HepG2 (cell line): Measurements from ENCODE around the gene CAST. TPM values are rescaled to one million over a fixed set of nuclear protein-coding genes. Genes with fewer than 3 reads are reported as not detected.

ENCODE experiments used
- BATF2 ChIP-seq: sonication (generic); formaldehyde crosslinking; IDR thresholded peaks from 2 replicates; pipeline ENCODE4 v1.8.0; 2022; ENCODE audit warnings: mild to moderate bottlenecking, missing genetic modification reagents, moderate library complexity
- ETV6 ChIP-seq: sonication (generic); formaldehyde crosslinking; conservative IDR thresholded peaks from 2 replicates; pipeline ENCODE4 v1.4.0; 2020; ENCODE audit warnings: missing genetic modification reagents
- HMGXB4 ChIP-seq, 2 experiments: sonication (generic) in 1 of 2; formaldehyde crosslinking in 1 of 2; IDR thresholded peaks; 2 replicates each; pipeline versions ENCODE4 v1.4.0 to v1.6.1; 2018 to 2020; ENCODE audit warnings: missing genetic modification reagents in 2 of 2, borderline replicate concordance in 1 of 2, low read depth in 1 of 2, mild to moderate bottlenecking in 1 of 2, missing biosample characterization in 1 of 2
- ISL2 ChIP-seq: sonication (generic); formaldehyde crosslinking; IDR thresholded peaks from 2 replicates; pipeline ENCODE4 v1.5.0; 2020; ENCODE audit warnings: missing genetic modification reagents
- NFE2 ChIP-seq: sonication (generic); formaldehyde crosslinking; IDR thresholded peaks from 2 replicates; pipeline ENCODE4 v1.4.0; 2020; ENCODE audit warnings: missing genetic modification reagents
- POGZ ChIP-seq: sonication (generic); formaldehyde crosslinking; IDR thresholded peaks from 2 replicates; pipeline ENCODE4 v1.4.0; 2020; ENCODE audit warnings: mild to moderate bottlenecking, missing genetic modification reagents
- RFXANK ChIP-seq: IDR thresholded peaks from 2 replicates; pipeline ENCODE4 v1.6.1; 2016
- SOX6 ChIP-seq, 2 experiments: fragments of 450-650 bp in 1 of 2; sonication (generic) in 1 of 2; formaldehyde crosslinking in 1 of 2; IDR thresholded peaks; 2 replicates each; pipeline versions ENCODE4 v1.4.0 to v1.6.1; 2017 to 2020; ENCODE audit warnings: antibody characterized with exemption in 1 of 2, mild to moderate bottlenecking in 1 of 2, missing genetic modification reagents in 1 of 2
- TEAD3 ChIP-seq: optimal IDR thresholded peaks from 2 replicates; pipeline ENCODE3; 2016; ENCODE audit warnings: borderline replicate concordance
- USF2 ChIP-seq, 2 experiments: sonication (generic) in 1 of 2; formaldehyde crosslinking in 1 of 2; IDR thresholded peaks; 2 replicates each; pipeline versions ENCODE4 v1.5.1 to v1.6.1; 2011 to 2020; ENCODE audit warnings: borderline replicate concordance in 1 of 2, low read depth in 1 of 2, low read length in 1 of 2, mild to moderate bottlenecking in 1 of 2, missing genetic modification reagents in 1 of 2, moderate library complexity in 1 of 2
- ZMYM3 ChIP-seq: sonication (generic); formaldehyde crosslinking; IDR thresholded peaks from 2 replicates; pipeline ENCODE4 v1.5.1; 2020; ENCODE audit warnings: mild to moderate bottlenecking, missing genetic modification reagents
- ZNF143 ChIP-seq: sonication (generic); formaldehyde crosslinking; IDR thresholded peaks from 2 replicates; pipeline ENCODE4 v1.4.0; 2020; ENCODE audit warnings: missing genetic modification reagents
- ZNF232 ChIP-seq: sonication (generic); formaldehyde crosslinking; IDR thresholded peaks from 2 replicates; pipeline ENCODE4 v1.4.0; 2020; ENCODE audit warnings: missing genetic modification reagents, borderline replicate concordance
- ZNF501 ChIP-seq: sonication (generic); formaldehyde crosslinking; IDR thresholded peaks from 2 replicates; pipeline ENCODE4 v1.5.1; 2020; ENCODE audit warnings: mild to moderate bottlenecking, moderate library complexity, missing genetic modification reagents
- polyA plus RNA-seq, 8 experiments: library from polyadenylated mRNA; depleted of rRNA in 3 of 8; stranded (reverse) in 7 of 8; unstranded in 1 of 8; fragments of >200 nt; fragmentation: Illumina TruSeq in 4 of 8; extraction: Trizol in 4 of 8; gene quantifications; 2 replicates each; pipeline versions ENCODE4 v1.2.1 to v1.2.3, GENCODE V29; 2011 to 2016; ENCODE audit warnings: low read depth in 4 of 8, missing spikeins in 1 of 8, mixed read lengths in 1 of 8; ENCODE audit not compliant: insufficient read depth in 1 of 8
- total RNA-seq, 5 experiments: library from RNA; depleted of rRNA; stranded (reverse); fragments of >200 nt; fragmentation: Illumina TruSeq; extraction: Trizol; gene quantifications; 2 replicates each; pipeline ENCODE4 v1.2.3, GENCODE V29; 2016; ENCODE audit warnings: low read depth in 1 of 5
- TF ChIP-seq, protein P1 (sequence below): IDR thresholded peaks from 2 replicates; pipeline ENCODE4 v1.6.1; 2016; ENCODE audit warnings: missing biosample characterization, missing genetic modification reagents, low read depth
- TF ChIP-seq, protein P2 (sequence below): IDR thresholded peaks from 2 replicates; pipeline ENCODE4 v1.4.0; 2020; ENCODE audit warnings: mild to moderate bottlenecking, missing genetic modification reagents

The CAST gene
- total and polyA plus RNA-seq, 2 of the 13 experiments (the other 11 are each of a cell fraction or from before 2014, with no cell fraction given) = 42.1 to 67.6 TPM

- TF ChIP-seq, protein P1, sequence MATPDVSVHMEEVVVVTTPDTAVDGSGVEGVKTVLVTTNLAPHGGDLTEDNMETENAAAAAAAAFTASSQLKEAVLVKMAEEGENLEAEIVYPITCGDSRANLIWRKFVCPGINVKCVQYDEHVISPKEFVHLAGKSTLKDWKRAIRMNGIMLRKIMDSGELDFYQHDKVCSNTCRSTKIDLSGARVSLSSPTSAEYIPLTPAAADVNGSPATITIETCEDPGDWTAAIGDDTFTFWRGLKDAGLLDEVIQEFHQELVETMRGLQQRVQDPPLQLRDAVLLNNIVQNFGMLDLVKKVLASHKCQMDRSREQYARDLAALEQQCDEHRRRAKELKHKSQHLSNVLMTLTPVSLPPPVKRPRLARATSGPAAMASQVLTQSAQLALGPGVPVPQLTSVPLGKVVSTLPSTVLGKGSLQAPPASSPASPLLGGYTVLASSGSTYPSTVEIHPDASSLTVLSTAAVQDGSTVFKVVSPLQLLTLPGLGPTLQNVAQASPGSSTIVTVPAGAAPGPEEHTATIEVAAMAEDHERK (CRISPR knock-in tag) = no peak
- TF ChIP-seq ZNF501 (CRISPR knock-in tag) = no peak
- TF ChIP-seq, protein P2, sequence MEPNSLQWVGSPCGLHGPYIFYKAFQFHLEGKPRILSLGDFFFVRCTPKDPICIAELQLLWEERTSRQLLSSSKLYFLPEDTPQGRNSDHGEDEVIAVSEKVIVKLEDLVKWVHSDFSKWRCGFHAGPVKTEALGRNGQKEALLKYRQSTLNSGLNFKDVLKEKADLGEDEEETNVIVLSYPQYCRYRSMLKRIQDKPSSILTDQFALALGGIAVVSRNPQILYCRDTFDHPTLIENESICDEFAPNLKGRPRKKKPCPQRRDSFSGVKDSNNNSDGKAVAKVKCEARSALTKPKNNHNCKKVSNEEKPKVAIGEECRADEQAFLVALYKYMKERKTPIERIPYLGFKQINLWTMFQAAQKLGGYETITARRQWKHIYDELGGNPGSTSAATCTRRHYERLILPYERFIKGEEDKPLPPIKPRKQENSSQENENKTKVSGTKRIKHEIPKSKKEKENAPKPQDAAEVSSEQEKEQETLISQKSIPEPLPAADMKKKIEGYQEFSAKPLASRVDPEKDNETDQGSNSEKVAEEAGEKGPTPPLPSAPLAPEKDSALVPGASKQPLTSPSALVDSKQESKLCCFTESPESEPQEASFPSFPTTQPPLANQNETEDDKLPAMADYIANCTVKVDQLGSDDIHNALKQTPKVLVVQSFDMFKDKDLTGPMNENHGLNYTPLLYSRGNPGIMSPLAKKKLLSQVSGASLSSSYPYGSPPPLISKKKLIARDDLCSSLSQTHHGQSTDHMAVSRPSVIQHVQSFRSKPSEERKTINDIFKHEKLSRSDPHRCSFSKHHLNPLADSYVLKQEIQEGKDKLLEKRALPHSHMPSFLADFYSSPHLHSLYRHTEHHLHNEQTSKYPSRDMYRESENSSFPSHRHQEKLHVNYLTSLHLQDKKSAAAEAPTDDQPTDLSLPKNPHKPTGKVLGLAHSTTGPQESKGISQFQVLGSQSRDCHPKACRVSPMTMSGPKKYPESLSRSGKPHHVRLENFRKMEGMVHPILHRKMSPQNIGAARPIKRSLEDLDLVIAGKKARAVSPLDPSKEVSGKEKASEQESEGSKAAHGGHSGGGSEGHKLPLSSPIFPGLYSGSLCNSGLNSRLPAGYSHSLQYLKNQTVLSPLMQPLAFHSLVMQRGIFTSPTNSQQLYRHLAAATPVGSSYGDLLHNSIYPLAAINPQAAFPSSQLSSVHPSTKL = peak; percentile 55
- TF ChIP-seq ZNF232 (CRISPR knock-in tag) = no peak
- TF ChIP-seq ZMYM3 (CRISPR knock-in tag) = no peak
- no peak for TF ChIP-seq ZNF143
- TF ChIP-seq TEAD3 (CRISPR knock-in tag) = no peak
- TF ChIP-seq POGZ = peak; percentile 50; the same call in 1 of the 2 replicates
- no peak for TF ChIP-seq USF2 (IDR thresholded peaks at IDR 0.05; ENCODE audit: low read depth, low read length)
- no peak for TF ChIP-seq USF2 (CRISPR knock-in tag; IDR thresholded peaks at IDR 0.05; ENCODE audit: borderline replicate concordance)
- TF ChIP-seq ISL2 (CRISPR knock-in tag) = no peak
- TF ChIP-seq NFE2 (CRISPR knock-in tag) = no peak
- TF ChIP-seq HMGXB4 (CRISPR knock-in tag; IDR thresholded peaks at IDR 0.05; ENCODE audit: borderline replicate concordance in 1 of 2, low read depth in 1 of 2) = no peak
- TF ChIP-seq SOX6 (IDR thresholded peaks at IDR 0.05) = no peak
- peak; percentile 69; the same call in 1 of the 2 replicates for TF ChIP-seq SOX6 (CRISPR knock-in tag; IDR thresholded peaks at IDR 0.05)
- no peak for TF ChIP-seq BATF2 (CRISPR knock-in tag)
- TF ChIP-seq ETV6 (CRISPR knock-in tag) = no peak
- TF ChIP-seq RFXANK (CRISPR knock-in tag) = no peak
These were observed 119.1 kb downstream of the CAST start (continued) for GRCh38 chr5:96781031-96781971.
